ENCODE measurements around the gene CTNNA3.

The CTNNA3 gene

GRCh38 chr10:66349726-66350125 is 1346.3 kb downstream of the CTNNA3 start:
- H3F3A ChIP-seq (ENCODE audit: low read depth) = no peaks in the 10 kb centered on the region
- H3K27me3 ChIP-seq (ENCODE audit: insufficient read depth, low read length, poor library complexity, severe bottlenecking) = no peaks in the 10 kb centered on the region
- TF ChIP-seq EZH2phosphoT487 (IDR thresholded peaks at IDR 0.05; ENCODE audit: borderline replicate concordance) (no peak), CTCF (conservative IDR thresholded peaks at IDR 0.05; ENCODE audit: low read length) (no peak)
- no peaks in the 10 kb centered on the region for H3K36me3 ChIP-seq (ENCODE audit: insufficient read depth, low read length)
- no peak overlapping the region for H3K4me3 ChIP-seq (ENCODE audit: low read length, poor library complexity, severe bottlenecking)
- no peaks in the 10 kb centered on the region for H3K4me1 ChIP-seq (ENCODE audit: insufficient read depth, low read length, poor library complexity, severe bottlenecking)
- no peak overlapping the region for H3K4me2 ChIP-seq (ENCODE audit: low read depth, low read length, poor library complexity, severe bottlenecking)
- H3K9me3 ChIP-seq (ENCODE audit: insufficient read depth, low read depth, low read length) = no peaks in the 10 kb centered on the region
- H2AFZ ChIP-seq (ENCODE audit: low read length) = no peak overlapping the region
- no peak overlapping the region for H3K9ac ChIP-seq (ENCODE audit: low read depth, low read length, poor library complexity, severe bottlenecking)
- H3K79me2 ChIP-seq (ENCODE audit: insufficient read depth, low read length) = no peaks in the 10 kb centered on the region
- no peaks in the 10 kb centered on the region for H4K20me1 ChIP-seq (ENCODE audit: insufficient read depth, low read length, poor library complexity, severe bottlenecking)
- no peaks in the 10 kb centered on the region for H3K9me2 ChIP-seq (replicated peaks; ENCODE audit: low read depth, low read length)

GRCh38 chr10:66349076-66349475 is 1346.9 kb downstream of the CTNNA3 start:
- Histone ChIP-seq H3K36me3 (ENCODE audit: insufficient read depth, low read length) (no peaks in the 10 kb centered on the region), H3F3A (ENCODE audit: low read depth) (no peaks in the 10 kb centered on the region), H2AFZ (ENCODE audit: low read length) (no peak overlapping the region), H3K4me2 (ENCODE audit: low read depth, low read length, poor library complexity, severe bottlenecking) (no peak overlapping the region), H4K20me1 (ENCODE audit: insufficient read depth, low read length, poor library complexity, severe bottlenecking) (no peaks in the 10 kb centered on the region), H3K4me3 (ENCODE audit: low read length, poor library complexity, severe bottlenecking) (no peak overlapping the region), H3K4me1 (ENCODE audit: insufficient read depth, low read length, poor library complexity, severe bottlenecking) (no peaks in the 10 kb centered on the region), H3K9ac (ENCODE audit: low read depth, low read length, poor library complexity, severe bottlenecking) (no peak overlapping the region), H3K27me3 (ENCODE audit: insufficient read depth, low read length, poor library complexity, severe bottlenecking) (no peaks in the 10 kb centered on the region), H3K9me3 (ENCODE audit: insufficient read depth, low read depth, low read length) (no peaks in the 10 kb centered on the region), H3K79me2 (ENCODE audit: insufficient read depth, low read length) (no peaks in the 10 kb centered on the region), H3K9me2 (replicated peaks; ENCODE audit: low read depth, low read length) (no peaks in the 10 kb centered on the region)
- TF ChIP-seq EZH2phosphoT487 (IDR thresholded peaks at IDR 0.05; ENCODE audit: borderline replicate concordance) = no peak
- TF ChIP-seq CTCF (conservative IDR thresholded peaks at IDR 0.05; ENCODE audit: low read length) = no peak

- no peaks in the 10 kb centered on the region for H3K9me2 ChIP-seq (replicated peaks; ENCODE audit: low read depth, low read length)
- no peak overlapping the region for H3K4me2 ChIP-seq (ENCODE audit: low read depth, low read length, poor library complexity, severe bottlenecking)
- H3K27me3 ChIP-seq (ENCODE audit: insufficient read depth, low read length, poor library complexity, severe bottlenecking) = no peaks in the 10 kb centered on the region
- no peak overlapping the region for H2AFZ ChIP-seq (ENCODE audit: low read length)
- no peaks in the 10 kb centered on the region for H3K4me1 ChIP-seq (ENCODE audit: insufficient read depth, low read length, poor library complexity, severe bottlenecking)
- H3F3A ChIP-seq (ENCODE audit: low read depth) = no peaks in the 10 kb centered on the region
- H3K9ac ChIP-seq (ENCODE audit: low read depth, low read length, poor library complexity, severe bottlenecking) = no peak overlapping the region
- H3K4me3 ChIP-seq (ENCODE audit: low read length, poor library complexity, severe bottlenecking) = no peak overlapping the region
- H3K36me3 ChIP-seq (ENCODE audit: insufficient read depth, low read length) = no peaks in the 10 kb centered on the region
- no peaks in the 10 kb centered on the region for H3K9me3 ChIP-seq (ENCODE audit: insufficient read depth, low read depth, low read length)
- H3K79me2 ChIP-seq (ENCODE audit: insufficient read depth, low read length) = no peaks in the 10 kb centered on the region
- TF ChIP-seq CTCF (conservative IDR thresholded peaks at IDR 0.05; ENCODE audit: low read length) (no peak), EZH2phosphoT487 (IDR thresholded peaks at IDR 0.05; ENCODE audit: borderline replicate concordance) (no peak)
- no peaks in the 10 kb centered on the region for H4K20me1 ChIP-seq (ENCODE audit: insufficient read depth, low read length, poor library complexity, severe bottlenecking)
These were observed 1358.8 kb downstream of the CTNNA3 start for GRCh38 chr10:66337211-66337610.
